HG03139 (cell line): Measurements from ENCODE around the gene CYTH4.
"Not testable (repeated sequence)": the region's sequence is repeated elsewhere in the genome, so short reads cannot be mapped to it uniquely, and the experiment has no call there.

ENCODE experiments used
- ATAC-seq: cut with Tn5 transposase; IDR thresholded peaks from one replicate; pipeline ENCODE4 v1.9.1; 2021; ENCODE audit not compliant: unreplicated experiment

The CYTH4 gene

GRCh38 chr22:37245740-37246139 lies 36.6 kb upstream of the CYTH4 start:
- ATAC-seq: no peak

DNA sequence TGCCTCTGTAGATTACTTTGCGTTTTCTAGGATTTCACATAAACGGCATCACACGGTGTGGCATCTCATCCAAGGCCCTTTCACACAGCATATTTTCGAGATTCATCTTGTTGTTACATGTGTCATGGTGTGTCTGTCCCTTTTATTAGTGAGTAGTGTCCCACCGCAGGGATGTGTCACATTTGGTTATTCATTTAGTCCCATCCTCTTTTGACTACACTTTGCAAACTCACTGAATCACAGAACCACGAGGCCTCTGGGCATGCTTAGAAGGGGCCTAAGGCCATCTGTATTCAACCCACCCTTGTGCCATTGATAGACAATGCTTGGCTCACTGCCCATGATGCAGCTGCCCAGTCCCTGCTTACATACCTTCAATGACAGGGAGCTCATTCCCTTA lies 34.1 kb upstream of the CYTH4 start:
- no peak for ATAC-seq

DNA sequence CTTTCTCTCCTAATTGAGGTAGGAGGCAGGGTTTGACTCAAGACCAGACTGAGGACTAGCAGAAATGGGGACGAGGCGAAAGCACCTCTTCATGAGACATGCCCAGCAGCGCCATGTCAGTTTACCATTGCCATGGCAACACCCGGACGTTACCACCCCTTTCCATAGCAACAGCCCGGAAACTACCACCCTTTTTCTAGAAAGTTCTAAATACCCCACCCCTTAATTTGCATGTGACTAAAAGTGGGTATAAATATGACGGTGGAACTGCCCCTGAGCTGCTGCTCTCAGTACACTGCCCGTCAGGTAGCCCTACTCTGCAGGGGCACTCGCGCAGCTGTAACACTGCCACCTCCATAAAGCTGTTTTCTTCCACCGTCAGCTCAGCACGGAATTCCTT lies 32.3 kb upstream of the CYTH4 start:
- no peak for ATAC-seq

- not testable (repeated sequence) for ATAC-seq
Measured at GRCh38 chr22:37251836-37252235, 30.5 kb upstream of the CYTH4 start.

- ATAC-seq: no peak
Measured at GRCh38 chr22:37253126-37253660, 29.1 kb upstream of the CYTH4 start.

GRCh38 chr22:37254209-37254866 lies 28.0 kb upstream of the CYTH4 start:
- no peak for ATAC-seq

DNA sequence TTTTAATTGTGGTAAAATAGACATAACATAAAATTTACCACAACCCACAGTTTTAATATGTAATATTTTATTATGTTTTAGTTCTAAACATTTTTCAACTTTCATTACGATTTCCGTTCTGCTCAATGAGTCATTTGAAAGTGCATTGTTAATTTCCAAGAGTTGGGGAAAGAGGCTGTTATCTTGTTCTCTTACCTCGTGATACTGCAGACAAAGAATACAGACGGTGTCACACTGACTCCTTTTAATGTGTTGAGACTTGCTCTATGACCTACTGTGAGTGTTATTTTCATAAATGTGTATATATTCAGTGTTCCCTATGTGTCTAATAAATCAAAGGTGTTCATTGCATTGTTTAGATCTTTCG lies 27.5 kb upstream of the CYTH4 start:
- no peak for ATAC-seq

- ATAC-seq: no peak
Measured at GRCh38 chr22:37255558-37256006, 26.7 kb upstream of the CYTH4 start.

DNA sequence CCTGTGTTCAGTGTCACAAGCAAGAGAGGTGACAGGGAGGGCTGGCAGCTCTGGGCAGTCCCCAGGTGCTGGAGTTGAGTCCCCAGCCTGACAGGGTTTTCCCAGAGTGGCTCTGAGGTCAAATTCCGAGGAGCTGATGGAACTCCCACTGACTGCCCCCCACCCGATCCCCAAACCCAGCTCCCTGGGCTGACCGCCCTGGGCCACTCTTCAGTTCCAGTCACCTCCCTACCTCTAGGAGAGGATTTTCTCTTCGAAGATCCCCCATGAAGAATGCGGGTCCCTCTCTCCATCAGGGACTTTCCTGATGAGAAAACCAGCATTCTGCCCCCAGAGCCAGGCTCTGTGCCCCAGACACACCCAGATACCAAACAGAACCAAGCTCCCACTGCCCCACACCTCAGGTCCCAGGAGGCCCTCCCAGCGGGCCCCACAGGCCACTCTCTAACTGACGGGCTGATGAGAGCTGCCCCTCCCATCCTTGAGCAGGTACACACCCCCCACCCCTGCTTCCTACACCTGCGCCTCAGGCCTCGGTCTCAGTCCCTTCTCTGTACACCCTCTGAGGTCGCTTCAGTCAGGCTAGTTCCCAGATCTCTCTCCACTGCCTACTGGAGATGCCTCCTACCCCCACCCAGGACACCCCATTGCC lies 26.1 kb upstream of the CYTH4 start:
- no peak for ATAC-seq

DNA sequence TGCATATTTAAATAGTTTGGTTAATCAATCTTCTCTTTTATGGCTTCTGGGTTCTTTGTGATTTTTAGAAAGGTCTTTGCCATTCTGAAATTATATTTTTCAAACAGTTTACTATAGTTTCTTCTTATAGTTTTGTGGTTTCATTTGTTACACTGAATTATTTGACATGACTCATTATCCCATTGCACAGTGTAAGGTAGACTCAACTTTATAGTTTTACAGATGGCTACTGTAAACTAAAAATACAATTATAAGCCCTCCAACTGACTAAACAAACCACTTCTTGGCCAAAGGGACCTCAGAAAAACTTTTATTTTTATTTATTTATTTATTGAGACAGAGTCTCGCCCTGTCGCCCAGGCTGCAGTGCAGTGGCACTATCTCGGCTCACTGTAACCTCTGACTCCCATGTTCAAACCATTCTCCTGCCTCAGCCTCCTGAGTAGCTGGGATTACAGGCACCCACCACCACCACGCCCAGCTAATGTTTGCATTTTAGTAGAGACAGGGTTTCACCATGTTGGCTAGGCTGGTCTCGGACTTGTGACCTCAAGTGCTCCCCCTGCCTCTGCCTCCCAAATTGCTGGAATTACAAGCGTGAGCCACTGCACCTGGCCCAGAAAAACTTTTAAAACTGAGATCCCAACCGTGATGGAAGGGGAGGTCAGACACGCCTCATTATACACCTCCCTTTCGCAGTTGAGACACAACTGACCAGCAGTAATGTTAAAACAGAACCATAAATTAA lies 24.1 kb upstream of the CYTH4 start:
- no peak for ATAC-seq

DNA sequence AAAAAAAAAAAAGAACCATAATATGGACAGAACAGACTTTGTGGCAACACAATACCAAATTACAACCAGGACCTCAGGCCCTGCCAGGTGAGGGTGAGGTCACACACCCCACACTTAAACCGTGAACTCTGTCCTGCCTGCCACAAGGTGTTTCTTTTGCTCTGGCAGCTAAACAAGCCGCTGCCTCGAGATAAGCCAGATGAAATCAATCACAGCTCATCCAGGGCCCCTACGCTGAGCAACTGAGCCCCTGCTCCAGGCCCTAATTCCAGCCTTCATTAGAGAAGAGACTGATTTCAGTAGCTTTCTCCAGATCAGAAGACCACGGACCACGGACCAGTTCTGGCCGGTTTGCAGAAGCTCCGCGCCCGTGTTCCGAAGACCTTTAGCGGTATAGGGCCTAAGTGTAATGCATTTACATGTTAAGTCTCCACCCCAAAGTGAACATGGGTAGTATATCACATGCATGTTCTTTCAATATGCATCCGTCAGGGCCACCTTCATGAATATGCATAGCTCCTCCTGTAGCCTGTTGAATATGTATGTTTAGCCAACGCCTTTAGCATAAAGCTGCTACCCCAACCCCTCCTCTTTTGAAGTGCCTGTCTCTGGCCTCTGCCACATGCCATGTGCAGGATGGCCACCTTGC lies 23.4 kb upstream of the CYTH4 start:
- ATAC-seq: no peak

DNA sequence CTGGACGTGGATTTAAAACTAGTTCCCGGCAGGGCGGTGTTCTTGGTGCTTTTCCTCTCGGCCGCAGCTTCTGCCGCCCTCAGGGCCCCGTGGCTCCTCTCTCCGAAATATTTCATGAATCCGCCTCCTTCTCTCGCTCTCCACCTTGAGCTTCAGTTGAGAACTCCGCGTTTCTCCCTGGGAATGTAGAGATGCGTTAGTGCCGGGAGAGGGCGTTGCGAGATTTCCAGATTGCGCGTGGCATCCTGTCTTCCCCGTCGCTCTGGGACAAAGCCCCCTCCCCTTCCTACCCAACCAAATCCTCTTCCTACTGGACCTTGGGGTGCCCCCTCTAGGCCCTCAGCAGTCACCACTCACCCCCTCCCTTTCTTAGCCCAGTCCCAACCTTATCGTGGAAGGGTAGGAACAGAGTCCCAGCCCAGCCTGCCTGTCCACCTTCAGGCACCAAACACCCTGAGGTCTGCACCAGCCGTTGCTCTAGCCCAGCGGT lies 22.7 kb upstream of the CYTH4 start:
- no peak for ATAC-seq

- ATAC-seq: no peak
Measured at GRCh38 chr22:37260155-37260795, 22.0 kb upstream of the CYTH4 start.

GRCh38 chr22:37260901-37261336 lies 21.4 kb upstream of the CYTH4 start:
- no peak for ATAC-seq

GRCh38 chr22:37262346-37262745 lies 20.0 kb upstream of the CYTH4 start:
- no peak for ATAC-seq

DNA sequence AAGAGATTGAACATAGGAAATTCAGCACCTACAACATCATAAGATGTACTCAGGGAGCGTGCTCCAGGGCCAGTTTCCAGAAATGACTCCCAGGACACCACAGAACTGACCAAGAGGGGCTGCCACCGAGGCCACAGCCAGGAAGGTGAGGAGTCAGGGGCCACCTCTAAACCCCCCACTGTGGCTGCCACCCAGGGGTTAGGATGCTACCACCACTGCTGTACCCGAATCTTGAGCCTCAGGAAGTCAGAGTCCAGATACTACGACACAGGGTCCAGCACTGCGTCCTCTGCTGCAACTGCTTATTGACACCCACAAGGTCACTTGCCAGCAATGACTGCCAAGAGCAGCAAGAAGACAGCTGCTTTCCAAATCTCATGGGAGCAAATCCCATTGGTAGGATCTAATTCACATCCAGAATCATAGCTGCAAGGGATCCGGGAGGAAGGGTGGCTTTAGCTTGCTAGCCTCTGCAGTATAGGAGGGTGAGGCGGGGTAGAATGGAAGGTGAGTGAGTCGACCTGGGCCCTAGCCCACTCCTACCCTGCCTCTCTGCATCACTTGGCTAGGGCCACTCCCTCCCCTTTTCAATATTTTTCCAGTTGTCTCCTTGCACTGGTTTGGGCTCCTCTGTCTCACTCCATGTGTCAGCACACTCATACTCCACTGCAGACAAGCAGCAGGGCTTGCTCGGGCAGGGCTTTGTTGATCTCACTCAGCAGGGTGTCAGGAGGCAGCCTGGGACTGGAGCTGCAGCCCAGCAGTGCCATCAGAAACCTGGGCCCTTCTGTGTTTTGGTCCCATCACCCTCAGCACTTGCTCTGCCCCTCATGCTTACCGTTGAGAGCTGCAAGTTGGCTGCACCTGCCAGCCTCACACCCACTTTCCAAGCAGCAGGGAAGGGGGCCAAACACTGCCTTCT lies 18.1 kb upstream of the CYTH4 start:
- no peak for ATAC-seq

DNA sequence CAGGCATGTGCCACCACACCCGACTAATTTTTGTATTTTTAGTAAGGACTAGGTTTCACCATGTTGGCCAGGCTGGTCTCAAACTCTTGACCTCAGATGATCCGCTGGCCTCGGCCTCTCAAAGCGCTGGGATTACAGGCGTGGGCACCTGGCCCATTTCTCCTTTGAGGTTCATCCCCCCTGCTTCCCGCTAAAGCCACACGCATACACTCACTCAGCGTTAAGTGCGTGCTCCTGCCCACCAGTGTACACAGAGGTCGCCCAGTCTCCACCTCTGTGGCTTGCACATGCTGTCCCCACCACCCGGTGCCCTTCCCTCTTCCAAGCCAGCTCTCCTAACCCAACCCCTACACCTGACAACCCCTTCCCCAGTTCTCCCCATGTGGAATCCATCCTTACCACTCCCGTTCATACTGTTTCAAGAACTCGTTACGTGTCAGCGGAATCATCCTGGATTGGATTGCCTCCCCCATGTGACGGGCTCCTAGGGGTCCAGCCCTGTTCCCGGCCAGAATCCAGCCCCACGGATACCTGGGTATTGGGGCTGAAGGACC lies 15.7 kb upstream of the CYTH4 start:
- ATAC-seq: no peak

DNA sequence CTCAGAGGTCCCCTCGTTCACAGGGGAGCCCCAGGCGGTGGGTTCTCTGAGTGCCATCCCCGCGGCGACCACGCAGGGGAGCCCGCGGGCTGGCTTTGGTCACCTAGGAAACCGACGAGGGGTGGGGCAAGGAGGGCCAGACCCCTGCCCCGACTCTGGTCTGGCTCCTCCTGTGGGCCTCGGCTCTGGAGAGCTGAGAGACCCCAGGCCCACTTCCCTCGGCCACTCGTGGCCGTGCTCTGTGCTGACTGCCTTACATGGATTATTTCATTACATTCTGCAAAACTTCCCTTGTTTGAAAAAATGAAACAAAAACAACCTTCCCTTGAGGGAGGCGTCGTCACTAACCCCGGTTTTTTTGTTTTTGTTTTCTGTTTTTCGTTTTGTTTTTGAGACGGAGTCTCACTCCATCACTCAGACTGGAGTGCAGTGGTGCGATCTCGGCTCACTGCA lies 15.1 kb upstream of the CYTH4 start:
- ATAC-seq: peak; percentile 78
